Measurements from ENCODE around the gene SBF2.
"Not testable (repeated sequence)": the region's sequence is repeated elsewhere in the genome, so short reads cannot be mapped to it uniquely, and the experiment has no call there.

The SBF2 gene

GRCh38 chr11:10005955-10006525, 288.0 kb downstream of the SBF2 start:
- no peak overlapping the region for H3K4me3 ChIP-seq (ENCODE audit: low read length in 2 of 2)

GRCh38 chr11:10004526-10005113, 289.4 kb downstream of the SBF2 start:
- no peak overlapping the region for H3K4me3 ChIP-seq (ENCODE audit: low read length in 2 of 2)
- no peaks in the 10 kb centered on the region for H3K36me3 ChIP-seq (ENCODE audit: control insufficient read depth in 2 of 2, insufficient read depth in 2 of 2, low read length in 2 of 2)
- no peaks in the 10 kb centered on the region for H3K4me1 ChIP-seq (ENCODE audit: control insufficient read depth, insufficient read depth, low read length)
- no peaks in the 10 kb centered on the region for H3K9me3 ChIP-seq (ENCODE audit: control insufficient read depth in 2 of 2, low read length in 2 of 2)
- no peak overlapping the region for H3K9ac ChIP-seq (ENCODE audit: low read length in 2 of 2)
- H3K27me3 ChIP-seq (ENCODE audit: control insufficient read depth in 1 of 2, insufficient read depth in 2 of 2, low read length in 2 of 2): no peaks in the 10 kb centered on the region
- no peak overlapping the region for H3K27ac ChIP-seq (ENCODE audit: low read length)

More at GRCh38 chr11:10005955-10006525, 288.0 kb downstream of the SBF2 start:
- Histone ChIP-seq H3K9me3 (ENCODE audit: control insufficient read depth in 2 of 2, low read length in 2 of 2) (no peaks in the 10 kb centered on the region), H3K27me3 (ENCODE audit: control insufficient read depth in 1 of 2, insufficient read depth in 2 of 2, low read length in 2 of 2) (no peaks in the 10 kb centered on the region), H3K4me1 (ENCODE audit: control insufficient read depth, insufficient read depth, low read length) (no peaks in the 10 kb centered on the region), H3K27ac (ENCODE audit: low read length) (no peak overlapping the region), H3K36me3 (ENCODE audit: control insufficient read depth in 2 of 2, insufficient read depth in 2 of 2, low read length in 2 of 2) (no peaks in the 10 kb centered on the region), H3K9ac (ENCODE audit: low read length in 2 of 2) (no peak overlapping the region)

GRCh38 chr11:10002221-10002620, 291.8 kb downstream of the SBF2 start:
- no peak overlapping the region for H3K4me3 ChIP-seq (ENCODE audit: low read length in 2 of 2)
- H3K36me3 ChIP-seq (ENCODE audit: control insufficient read depth in 2 of 2, insufficient read depth in 2 of 2, low read length in 2 of 2): peaks cover 0 to 3% of the 10 kb centered on the region in 2 donors
- no peaks in the 10 kb centered on the region for H3K4me1 ChIP-seq (ENCODE audit: control insufficient read depth, insufficient read depth, low read length)
- H3K9me3 ChIP-seq (ENCODE audit: control insufficient read depth in 2 of 2, low read length in 2 of 2): no peaks in the 10 kb centered on the region
- H3K9ac ChIP-seq (ENCODE audit: low read length in 2 of 2): no peak overlapping the region
- H3K27ac ChIP-seq (ENCODE audit: low read length): no peak overlapping the region
- H3K27me3 ChIP-seq (ENCODE audit: control insufficient read depth in 1 of 2, insufficient read depth in 2 of 2, low read length in 2 of 2): no peaks in the 10 kb centered on the region

GRCh38 chr11:9992306-9992705, 301.7 kb downstream of the SBF2 start:
- Histone ChIP-seq H3K9ac (ENCODE audit: low read length in 2 of 2) (no peak overlapping the region), H3K36me3 (ENCODE audit: control insufficient read depth in 2 of 2, insufficient read depth in 2 of 2, low read length in 2 of 2) (peaks cover 2 to 3% of the 10 kb centered on the region in 2 donors), H3K9me3 (ENCODE audit: control insufficient read depth in 2 of 2, low read length in 2 of 2) (no peaks in the 10 kb centered on the region), H3K4me3 (ENCODE audit: low read length in 2 of 2) (no peak overlapping the region), H3K27ac (ENCODE audit: low read length) (no peak overlapping the region), H3K4me1 (ENCODE audit: control insufficient read depth, insufficient read depth, low read length) (no peaks in the 10 kb centered on the region), H3K27me3 (ENCODE audit: control insufficient read depth in 1 of 2, insufficient read depth in 2 of 2, low read length in 2 of 2) (no peaks in the 10 kb centered on the region)

GRCh38 chr11:9990221-9990973, 303.6 kb downstream of the SBF2 start:
- no peak overlapping the region for H3K27ac ChIP-seq (ENCODE audit: low read length)
- H3K4me3 ChIP-seq (ENCODE audit: low read length in 2 of 2): no peak overlapping the region
- H3K9me3 ChIP-seq (ENCODE audit: control insufficient read depth in 2 of 2, low read length in 2 of 2): no peaks in the 10 kb centered on the region
- H3K36me3 ChIP-seq (ENCODE audit: control insufficient read depth in 2 of 2, insufficient read depth in 2 of 2, low read length in 2 of 2): peaks cover 2 to 3% of the 10 kb centered on the region in 2 donors
- no peaks in the 10 kb centered on the region for H3K27me3 ChIP-seq (ENCODE audit: control insufficient read depth in 1 of 2, insufficient read depth in 2 of 2, low read length in 2 of 2)
- no peaks in the 10 kb centered on the region for H3K4me1 ChIP-seq (ENCODE audit: control insufficient read depth, insufficient read depth, low read length)
- H3K9ac ChIP-seq (ENCODE audit: low read length in 2 of 2): no peak overlapping the region

- not testable (repeated sequence) for H3K4me3 ChIP-seq (ENCODE audit: low read length in 2 of 2); H3K27ac ChIP-seq (ENCODE audit: low read length); H3K27me3 ChIP-seq (ENCODE audit: control insufficient read depth in 1 of 2, insufficient read depth in 2 of 2, low read length in 2 of 2); H3K9me3 ChIP-seq (ENCODE audit: control insufficient read depth in 2 of 2, low read length in 2 of 2); H3K36me3 ChIP-seq (ENCODE audit: control insufficient read depth in 2 of 2, insufficient read depth in 2 of 2, low read length in 2 of 2); H3K4me1 ChIP-seq (ENCODE audit: control insufficient read depth, insufficient read depth, low read length); H3K9ac ChIP-seq (ENCODE audit: low read length in 2 of 2)
Observed at GRCh38 chr11:9987303-9987702, 306.7 kb downstream of the SBF2 start.

GRCh38 chr11:9982796-9983579, 311.0 kb downstream of the SBF2 start:
- H3K9me3 ChIP-seq (ENCODE audit: control insufficient read depth in 2 of 2, low read length in 2 of 2): no peaks in the 10 kb centered on the region
- H3K4me3 ChIP-seq (ENCODE audit: low read length in 2 of 2): no peak overlapping the region
- no peak overlapping the region for H3K9ac ChIP-seq (ENCODE audit: low read length in 2 of 2)
- no peak overlapping the region for H3K27ac ChIP-seq (ENCODE audit: low read length)
- no peaks in the 10 kb centered on the region for H3K4me1 ChIP-seq (ENCODE audit: control insufficient read depth, insufficient read depth, low read length)
- H3K27me3 ChIP-seq (ENCODE audit: control insufficient read depth in 1 of 2, insufficient read depth in 2 of 2, low read length in 2 of 2): no peaks in the 10 kb centered on the region
- no peaks in the 10 kb centered on the region for H3K36me3 ChIP-seq (ENCODE audit: control insufficient read depth in 2 of 2, insufficient read depth in 2 of 2, low read length in 2 of 2)

GRCh38 chr11:9982127-9982795, 311.8 kb downstream of the SBF2 start:
- no peaks in the 10 kb centered on the region for H3K36me3 ChIP-seq (ENCODE audit: control insufficient read depth in 2 of 2, insufficient read depth in 2 of 2, low read length in 2 of 2)
- H3K27me3 ChIP-seq (ENCODE audit: control insufficient read depth in 1 of 2, insufficient read depth in 2 of 2, low read length in 2 of 2): no peaks in the 10 kb centered on the region
- no peak overlapping the region for H3K27ac ChIP-seq (ENCODE audit: low read length)
- no peak overlapping the region for H3K9ac ChIP-seq (ENCODE audit: low read length in 2 of 2)
- no peak overlapping the region for H3K4me3 ChIP-seq (ENCODE audit: low read length in 2 of 2)
- H3K4me1 ChIP-seq (ENCODE audit: control insufficient read depth, insufficient read depth, low read length): no peaks in the 10 kb centered on the region
- no peaks in the 10 kb centered on the region for H3K9me3 ChIP-seq (ENCODE audit: control insufficient read depth in 2 of 2, low read length in 2 of 2)

- Histone ChIP-seq H3K4me3 (ENCODE audit: low read length in 2 of 2) (no peak overlapping the region), H3K9me3 (ENCODE audit: control insufficient read depth in 2 of 2, low read length in 2 of 2) (no peaks in the 10 kb centered on the region), H3K27ac (ENCODE audit: low read length) (no peak overlapping the region), H3K4me1 (ENCODE audit: control insufficient read depth, insufficient read depth, low read length) (no peaks in the 10 kb centered on the region), H3K9ac (ENCODE audit: low read length in 2 of 2) (no peak overlapping the region), H3K36me3 (ENCODE audit: control insufficient read depth in 2 of 2, insufficient read depth in 2 of 2, low read length in 2 of 2) (no peaks in the 10 kb centered on the region), H3K27me3 (ENCODE audit: control insufficient read depth in 1 of 2, insufficient read depth in 2 of 2, low read length in 2 of 2) (no peaks in the 10 kb centered on the region)
Observed at GRCh38 chr11:9980931-9981330, 313.1 kb downstream of the SBF2 start.

GRCh38 chr11:9977554-9977953, 316.5 kb downstream of the SBF2 start:
- no peaks in the 10 kb centered on the region for H3K4me1 ChIP-seq (ENCODE audit: control insufficient read depth, insufficient read depth, low read length)
- H3K4me3 ChIP-seq (ENCODE audit: low read length in 2 of 2): no peak overlapping the region
- H3K36me3 ChIP-seq (ENCODE audit: control insufficient read depth in 2 of 2, insufficient read depth in 2 of 2, low read length in 2 of 2): peaks cover 0 to 3% of the 10 kb centered on the region in 2 donors
- H3K9ac ChIP-seq (ENCODE audit: low read length in 2 of 2): no peak overlapping the region
- no peaks in the 10 kb centered on the region for H3K9me3 ChIP-seq (ENCODE audit: control insufficient read depth in 2 of 2, low read length in 2 of 2)
- H3K27me3 ChIP-seq (ENCODE audit: control insufficient read depth in 1 of 2, insufficient read depth in 2 of 2, low read length in 2 of 2): no peaks in the 10 kb centered on the region
- H3K27ac ChIP-seq (ENCODE audit: low read length): no peak overlapping the region

All from stomach smooth muscle (tissue), 2 donors.